Transverse colon (tissue), 4 donors: ENCODE results near the gene GPR37L1.

Experiments
- CTCF ChIP-seq, 5 experiments: fragments of 200-600 bp in 3 of 5; fragments of 450-650 bp in 2 of 5; sonication (generic) in 3 of 5; IDR thresholded peaks; 1 replicate in 2 of 5; 2 replicates in 3 of 5; pipeline ENCODE4 v1.5.1; 2016 to 2017; ENCODE audit warnings: antibody characterized with exemption in 5 of 5, inconsistent platforms in 3 of 5, mild to moderate bottlenecking in 2 of 5, moderate library complexity in 1 of 5
- EP300 ChIP-seq: sonication (generic); formaldehyde crosslinking; IDR thresholded peaks from one replicate; pipeline ENCODE4 v1.6.1; 2017; ENCODE audit warnings: antibody characterized with exemption, low read depth
- POLR2A ChIP-seq: fragments of 450-650 bp; IDR thresholded peaks from one replicate; pipeline ENCODE4 v1.6.1; 2016; ENCODE audit warnings: antibody characterized with exemption, mild to moderate bottlenecking, moderate library complexity
- POLR2AphosphoS5 ChIP-seq, 3 donors: sonication (generic); formaldehyde crosslinking; IDR thresholded peaks; one replicate each; pipeline ENCODE4 v1.6.1; 2016; ENCODE audit warnings: antibody characterized with exemption in 3 of 3

- TF ChIP-seq POLR2A, result no peak
- TF ChIP-seq CTCF (IDR thresholded peaks at IDR 0.05), result no peak
- TF ChIP-seq EP300, result no peak
- TF ChIP-seq POLR2AphosphoS5 (IDR thresholded peaks at IDR 0.05), result no peak
Measured at GRCh38 chr1:202167708-202168415, 45.1 kb downstream of the GPR37L1 start.
